Natural killer cell (primary cell): Measurements from ENCODE around the gene PEAK1. TPM values are rescaled to one million over a fixed set of nuclear protein-coding genes. Genes with fewer than 3 reads are reported as not detected.

Source experiments
- ATAC-seq, 3 donors: fragments of 150-1000 bp in 2 of 3; fragments of 200-7000 bp in 1 of 3; cut with Tn5 transposase; 1 replicate in 1 of 3; 2 replicates in 2 of 3; pipeline ENCODE4 v1.10.0; 2021; ENCODE audit warnings: mild to moderate bottlenecking in 2 of 3, moderate library complexity in 2 of 3
- DNase-seq, 2 donors: peaks; one replicate each; pipeline versions ENCODE4 v3.0.0 to v3.0.0-alpha.2; 2013 to 2021; ENCODE audit warnings: mixed read lengths in 1 of 2
- H3K27ac ChIP-seq: one replicate; pipeline ENCODE4 v1.5.1; 2013; ENCODE audit warnings: mild to moderate bottlenecking, low read length
- H3K27me3 ChIP-seq: one replicate; pipeline ENCODE4 v1.6.1; 2013; ENCODE audit warnings: low read length; ENCODE audit not compliant: control insufficient read depth, insufficient read depth
- H3K36me3 ChIP-seq: one replicate; pipeline ENCODE4 v1.6.1; 2013; ENCODE audit warnings: low read length; ENCODE audit not compliant: control insufficient read depth, insufficient read depth
- H3K4me1 ChIP-seq: one replicate; pipeline ENCODE4 v1.6.1; 2013; ENCODE audit warnings: low read length; ENCODE audit not compliant: control insufficient read depth, insufficient read depth
- H3K4me3 ChIP-seq: one replicate; pipeline ENCODE4 v1.5.1; 2013; ENCODE audit warnings: low read length
- H3K9me3 ChIP-seq: one replicate; pipeline ENCODE4 v1.6.1; 2013; ENCODE audit warnings: low read length; ENCODE audit not compliant: control insufficient read depth, insufficient read depth
- H3K27ac Mint-ChIP-seq, 2 donors: one replicate each; pipeline ENCODE4 v1.8.0; 2022; ENCODE audit warnings: mild to moderate bottlenecking in 2 of 2, mixed read lengths in 2 of 2, moderate library complexity in 1 of 2
- H3K27me3 Mint-ChIP-seq, 2 donors: one replicate each; pipeline ENCODE4 v1.8.0; 2022; ENCODE audit warnings: low read depth in 2 of 2, mixed read lengths in 2 of 2
- H3K36me3 Mint-ChIP-seq: one replicate; pipeline ENCODE4 v1.8.0; 2022; ENCODE audit warnings: mixed read lengths
- H3K4me1 Mint-ChIP-seq, 2 donors: one replicate each; pipeline ENCODE4 v1.8.0; 2022; ENCODE audit warnings: mixed read lengths in 2 of 2
- H3K4me3 Mint-ChIP-seq: one replicate; pipeline ENCODE4 v1.8.0; 2022; ENCODE audit warnings: mild to moderate bottlenecking, moderate library complexity, mixed read lengths
- H3K9me3 Mint-ChIP-seq, 2 donors: one replicate each; pipeline ENCODE4 v1.8.0; 2022; ENCODE audit warnings: mixed read lengths in 2 of 2
- CTCF ChIP-seq: fragments of 200-600 bp; IDR thresholded peaks from one replicate; pipeline ENCODE4 v1.8.0; 2022; ENCODE audit warnings: antibody characterized with exemption
- WGBS: methylation state at CpG from one replicate; pipeline ENCODE4 v1.1.7; 2013; ENCODE audit warnings: missing lambda C conversion rate; ENCODE audit not compliant: insufficient coverage; 5-methylcytosine and 5-hydroxymethylcytosine counted together
- intact Hi-C: fragments of 100-400 bp; cut with micrococcal nuclease; formaldehyde crosslinking; loops from one replicate; pipeline ENCODE4 v1.14.2; 2022
- total RNA-seq, 4 donors: library from RNA; stranded (reverse); fragments of 120-200 nt in 1 of 4; gene quantifications; one replicate each; pipeline versions ENCODE4 v1.2.3 to v1.2.4, GENCODE V29; 2013 to 2022

Gene PEAK1
- total RNA-seq, 3 donors from 2014 or later (not counting 1 experiment from before 2014, with no cell fraction given) = 59.3 to 73.9 (median 69.1) TPM

- no peak overlapping the region for H3K27ac ChIP-seq
- peak; percentile 39 to 62 (median 52) for ATAC-seq
- peak in 1 of 2 donors; percentile 57 for DNase-seq
- WGBS = 79% methylated on average over 6 of the region's 9 CpGs
- no peaks in the 10 kb centered on the region for H3K9me3 ChIP-seq
- H3K4me1 ChIP-seq = no peaks in the 10 kb centered on the region
- TF ChIP-seq CTCF = peak; percentile 56
- Mint-ChIP-seq H3K27ac (no peak overlapping the region), H3K9me3 (no peaks in the 10 kb centered on the region), H3K36me3 (no peaks in the 10 kb centered on the region), H3K27me3 (no peaks in the 10 kb centered on the region), H3K4me3 (no peak overlapping the region), H3K4me1 (peaks cover 0 to 6% of the 10 kb centered on the region in 2 donors)
- H3K4me3 ChIP-seq = no peak overlapping the region
- H3K27me3 ChIP-seq = no peaks in the 10 kb centered on the region
- H3K36me3 ChIP-seq = no peaks in the 10 kb centered on the region
- intact Hi-C loops = no loop called here
Observed at GRCh38 chr15:77107531-77108355, 312.2 kb downstream of the PEAK1 start.

- Histone ChIP-seq H3K27ac (no peak overlapping the region), H3K9me3 (no peaks in the 10 kb centered on the region), H3K27me3 (no peaks in the 10 kb centered on the region), H3K4me3 (no peak overlapping the region), H3K36me3 (no peaks in the 10 kb centered on the region), H3K4me1 (no peaks in the 10 kb centered on the region)
- intact Hi-C loops = no loop called here
- Mint-ChIP-seq H3K4me3 (no peak overlapping the region), H3K9me3 (no peaks in the 10 kb centered on the region), H3K27ac (no peak overlapping the region), H3K27me3 (no peaks in the 10 kb centered on the region), H3K4me1 (peaks cover 0 to 6% of the 10 kb centered on the region in 2 donors), H3K36me3 (no peaks in the 10 kb centered on the region)
- DNase-seq = no peak
- no peak for ATAC-seq
- TF ChIP-seq CTCF = no peak
- 96% methylated on average over 2 of the region's 2 CpGs for WGBS
Observed at GRCh38 chr15:77107068-77107467, 312.8 kb downstream of the PEAK1 start.

- 98% methylated on average over 2 of the region's 3 CpGs for WGBS
- H3K36me3 Mint-ChIP-seq = no peaks in the 10 kb centered on the region
Observed at GRCh38 chr15:77104155-77104554, 315.7 kb downstream of the PEAK1 start.

More at GRCh38 chr15:77104155-77104554, 315.7 kb downstream of the PEAK1 start:
- Histone ChIP-seq H3K27ac (no peak overlapping the region), H3K9me3 (no peaks in the 10 kb centered on the region), H3K27me3 (no peaks in the 10 kb centered on the region), H3K4me3 (no peak overlapping the region), H3K4me1 (no peaks in the 10 kb centered on the region), H3K36me3 (no peaks in the 10 kb centered on the region)
- Mint-ChIP-seq H3K27ac (no peak overlapping the region), H3K4me3 (no peak overlapping the region), H3K4me1 (peaks cover 0 to 6% of the 10 kb centered on the region in 2 donors), H3K9me3 (no peaks in the 10 kb centered on the region), H3K27me3 (no peaks in the 10 kb centered on the region)
- ATAC-seq (no peak), DNase-seq (no peak)
- intact Hi-C loops = no loop called here
- no peak for TF ChIP-seq CTCF
